ENCODE data around the gene CCDC154. TPM values are rescaled to one million over a fixed set of nuclear protein-coding genes. Genes with fewer than 3 reads are reported as not detected.

Gene CCDC154
- total and polyA plus RNA-seq, 9 of the 15 experiments (the other 6 are each of a cell fraction or from before 2014, with no cell fraction given) = 0.15 to 1.4 (median 0.20) TPM; not detected in 5

DNA sequence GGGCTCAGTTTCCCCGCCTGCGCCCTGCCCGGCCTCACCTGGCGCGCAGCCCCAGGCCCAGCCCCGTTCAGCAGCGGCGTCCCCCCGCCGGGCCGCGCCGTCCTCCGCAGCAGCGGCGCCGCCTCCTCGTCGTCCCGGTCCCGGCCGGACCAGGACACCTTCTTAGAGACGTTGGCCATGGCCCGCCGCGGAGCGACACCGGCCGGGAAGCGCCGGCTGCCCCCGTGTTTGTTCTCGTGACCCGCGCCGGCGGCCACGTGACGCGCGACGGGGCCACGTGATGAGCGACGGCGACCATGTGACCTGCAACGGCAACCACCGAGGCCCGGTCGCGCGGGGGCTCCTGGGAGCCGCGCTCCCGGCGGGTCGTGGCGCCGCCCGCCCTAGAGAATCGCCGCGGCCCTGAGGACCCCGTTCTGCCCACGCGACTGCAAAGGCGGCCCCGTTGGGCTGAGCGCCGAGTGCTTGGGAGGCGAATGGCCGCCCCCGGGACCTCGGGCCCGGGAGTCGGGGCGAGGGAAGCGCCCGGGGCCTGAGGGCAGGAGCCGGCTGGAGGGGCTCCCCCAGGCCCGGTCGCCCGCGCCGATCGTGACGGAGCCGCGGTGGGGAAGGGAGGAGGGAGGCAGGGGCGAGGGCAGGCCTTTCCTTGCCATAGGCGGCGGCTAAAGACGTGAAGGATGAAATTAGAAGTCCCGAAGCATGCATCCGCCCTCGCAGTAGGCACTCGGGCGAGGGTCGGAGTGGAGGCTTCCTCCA lies 30.6 kb upstream of the CCDC154 start, which contains the start of gene CLCN7 (continued):
- TF ChIP-seq, protein P1, sequence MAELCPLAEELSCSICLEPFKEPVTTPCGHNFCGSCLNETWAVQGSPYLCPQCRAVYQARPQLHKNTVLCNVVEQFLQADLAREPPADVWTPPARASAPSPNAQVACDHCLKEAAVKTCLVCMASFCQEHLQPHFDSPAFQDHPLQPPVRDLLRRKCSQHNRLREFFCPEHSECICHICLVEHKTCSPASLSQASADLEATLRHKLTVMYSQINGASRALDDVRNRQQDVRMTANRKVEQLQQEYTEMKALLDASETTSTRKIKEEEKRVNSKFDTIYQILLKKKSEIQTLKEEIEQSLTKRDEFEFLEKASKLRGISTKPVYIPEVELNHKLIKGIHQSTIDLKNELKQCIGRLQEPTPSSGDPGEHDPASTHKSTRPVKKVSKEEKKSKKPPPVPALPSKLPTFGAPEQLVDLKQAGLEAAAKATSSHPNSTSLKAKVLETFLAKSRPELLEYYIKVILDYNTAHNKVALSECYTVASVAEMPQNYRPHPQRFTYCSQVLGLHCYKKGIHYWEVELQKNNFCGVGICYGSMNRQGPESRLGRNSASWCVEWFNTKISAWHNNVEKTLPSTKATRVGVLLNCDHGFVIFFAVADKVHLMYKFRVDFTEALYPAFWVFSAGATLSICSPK (IDR thresholded peaks at IDR 0.05; ENCODE audit: borderline replicate concordance) = no peak
- TF ChIP-seq SIX5 (IDR thresholded peaks at IDR 0.05; ENCODE audit: borderline replicate concordance in 1 of 2, insufficient read depth in 1 of 2, low read depth in 1 of 2, low read length in 2 of 2) (0 out of 4 replicates have a peak, but pooled peaks of 1 of the 2 experiments have one; percentile 19), HDGF (IDR thresholded peaks at IDR 0.05) (no peak), PCBP1 (IDR thresholded peaks at IDR 0.05; ENCODE audit: low read depth, low read length, poor library complexity, severe bottlenecking) (no peak), FOXJ2 (tag; IDR thresholded peaks at IDR 0.05) (peak; percentile 77)
- TF ChIP-seq, protein P2, sequence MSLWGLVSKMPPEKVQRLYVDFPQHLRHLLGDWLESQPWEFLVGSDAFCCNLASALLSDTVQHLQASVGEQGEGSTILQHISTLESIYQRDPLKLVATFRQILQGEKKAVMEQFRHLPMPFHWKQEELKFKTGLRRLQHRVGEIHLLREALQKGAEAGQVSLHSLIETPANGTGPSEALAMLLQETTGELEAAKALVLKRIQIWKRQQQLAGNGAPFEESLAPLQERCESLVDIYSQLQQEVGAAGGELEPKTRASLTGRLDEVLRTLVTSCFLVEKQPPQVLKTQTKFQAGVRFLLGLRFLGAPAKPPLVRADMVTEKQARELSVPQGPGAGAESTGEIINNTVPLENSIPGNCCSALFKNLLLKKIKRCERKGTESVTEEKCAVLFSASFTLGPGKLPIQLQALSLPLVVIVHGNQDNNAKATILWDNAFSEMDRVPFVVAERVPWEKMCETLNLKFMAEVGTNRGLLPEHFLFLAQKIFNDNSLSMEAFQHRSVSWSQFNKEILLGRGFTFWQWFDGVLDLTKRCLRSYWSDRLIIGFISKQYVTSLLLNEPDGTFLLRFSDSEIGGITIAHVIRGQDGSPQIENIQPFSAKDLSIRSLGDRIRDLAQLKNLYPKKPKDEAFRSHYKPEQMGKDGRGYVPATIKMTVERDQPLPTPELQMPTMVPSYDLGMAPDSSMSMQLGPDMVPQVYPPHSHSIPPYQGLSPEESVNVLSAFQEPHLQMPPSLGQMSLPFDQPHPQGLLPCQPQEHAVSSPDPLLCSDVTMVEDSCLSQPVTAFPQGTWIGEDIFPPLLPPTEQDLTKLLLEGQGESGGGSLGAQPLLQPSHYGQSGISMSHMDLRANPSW (CRISPR knock-in tag; IDR thresholded peaks at IDR 0.05) = no peak
- TF ChIP-seq, protein P3, sequence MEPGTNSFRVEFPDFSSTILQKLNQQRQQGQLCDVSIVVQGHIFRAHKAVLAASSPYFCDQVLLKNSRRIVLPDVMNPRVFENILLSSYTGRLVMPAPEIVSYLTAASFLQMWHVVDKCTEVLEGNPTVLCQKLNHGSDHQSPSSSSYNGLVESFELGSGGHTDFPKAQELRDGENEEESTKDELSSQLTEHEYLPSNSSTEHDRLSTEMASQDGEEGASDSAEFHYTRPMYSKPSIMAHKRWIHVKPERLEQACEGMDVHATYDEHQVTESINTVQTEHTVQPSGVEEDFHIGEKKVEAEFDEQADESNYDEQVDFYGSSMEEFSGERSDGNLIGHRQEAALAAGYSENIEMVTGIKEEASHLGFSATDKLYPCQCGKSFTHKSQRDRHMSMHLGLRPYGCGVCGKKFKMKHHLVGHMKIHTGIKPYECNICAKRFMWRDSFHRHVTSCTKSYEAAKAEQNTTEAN (CRISPR knock-in tag; IDR thresholded peaks at IDR 0.05) = peak; percentile 91
- TF ChIP-seq, protein P4, sequence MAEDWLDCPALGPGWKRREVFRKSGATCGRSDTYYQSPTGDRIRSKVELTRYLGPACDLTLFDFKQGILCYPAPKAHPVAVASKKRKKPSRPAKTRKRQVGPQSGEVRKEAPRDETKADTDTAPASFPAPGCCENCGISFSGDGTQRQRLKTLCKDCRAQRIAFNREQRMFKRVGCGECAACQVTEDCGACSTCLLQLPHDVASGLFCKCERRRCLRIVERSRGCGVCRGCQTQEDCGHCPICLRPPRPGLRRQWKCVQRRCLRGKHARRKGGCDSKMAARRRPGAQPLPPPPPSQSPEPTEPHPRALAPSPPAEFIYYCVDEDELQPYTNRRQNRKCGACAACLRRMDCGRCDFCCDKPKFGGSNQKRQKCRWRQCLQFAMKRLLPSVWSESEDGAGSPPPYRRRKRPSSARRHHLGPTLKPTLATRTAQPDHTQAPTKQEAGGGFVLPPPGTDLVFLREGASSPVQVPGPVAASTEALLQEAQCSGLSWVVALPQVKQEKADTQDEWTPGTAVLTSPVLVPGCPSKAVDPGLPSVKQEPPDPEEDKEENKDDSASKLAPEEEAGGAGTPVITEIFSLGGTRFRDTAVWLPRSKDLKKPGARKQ (CRISPR knock-in tag; IDR thresholded peaks at IDR 0.05) = no peak
- TF ChIP-seq, protein P5, sequence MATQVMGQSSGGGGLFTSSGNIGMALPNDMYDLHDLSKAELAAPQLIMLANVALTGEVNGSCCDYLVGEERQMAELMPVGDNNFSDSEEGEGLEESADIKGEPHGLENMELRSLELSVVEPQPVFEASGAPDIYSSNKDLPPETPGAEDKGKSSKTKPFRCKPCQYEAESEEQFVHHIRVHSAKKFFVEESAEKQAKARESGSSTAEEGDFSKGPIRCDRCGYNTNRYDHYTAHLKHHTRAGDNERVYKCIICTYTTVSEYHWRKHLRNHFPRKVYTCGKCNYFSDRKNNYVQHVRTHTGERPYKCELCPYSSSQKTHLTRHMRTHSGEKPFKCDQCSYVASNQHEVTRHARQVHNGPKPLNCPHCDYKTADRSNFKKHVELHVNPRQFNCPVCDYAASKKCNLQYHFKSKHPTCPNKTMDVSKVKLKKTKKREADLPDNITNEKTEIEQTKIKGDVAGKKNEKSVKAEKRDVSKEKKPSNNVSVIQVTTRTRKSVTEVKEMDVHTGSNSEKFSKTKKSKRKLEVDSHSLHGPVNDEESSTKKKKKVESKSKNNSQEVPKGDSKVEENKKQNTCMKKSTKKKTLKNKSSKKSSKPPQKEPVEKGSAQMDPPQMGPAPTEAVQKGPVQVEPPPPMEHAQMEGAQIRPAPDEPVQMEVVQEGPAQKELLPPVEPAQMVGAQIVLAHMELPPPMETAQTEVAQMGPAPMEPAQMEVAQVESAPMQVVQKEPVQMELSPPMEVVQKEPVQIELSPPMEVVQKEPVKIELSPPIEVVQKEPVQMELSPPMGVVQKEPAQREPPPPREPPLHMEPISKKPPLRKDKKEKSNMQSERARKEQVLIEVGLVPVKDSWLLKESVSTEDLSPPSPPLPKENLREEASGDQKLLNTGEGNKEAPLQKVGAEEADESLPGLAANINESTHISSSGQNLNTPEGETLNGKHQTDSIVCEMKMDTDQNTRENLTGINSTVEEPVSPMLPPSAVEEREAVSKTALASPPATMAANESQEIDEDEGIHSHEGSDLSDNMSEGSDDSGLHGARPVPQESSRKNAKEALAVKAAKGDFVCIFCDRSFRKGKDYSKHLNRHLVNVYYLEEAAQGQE (IDR thresholded peaks at IDR 0.05; ENCODE audit: borderline replicate concordance) = peak; percentile 99
- TF ChIP-seq, protein P5 (CRISPR knock-in tag; IDR thresholded peaks at IDR 0.05; ENCODE audit: low read depth) = peak; percentile 55; the same call in 1 of the 2 replicates
